Measurements from ENCODE around the gene TBCK.
"Not testable (repeated sequence)": the region's sequence is repeated elsewhere in the genome, so short reads cannot be mapped to it uniquely, and the experiment has no call there.

The TBCK gene

DNA sequence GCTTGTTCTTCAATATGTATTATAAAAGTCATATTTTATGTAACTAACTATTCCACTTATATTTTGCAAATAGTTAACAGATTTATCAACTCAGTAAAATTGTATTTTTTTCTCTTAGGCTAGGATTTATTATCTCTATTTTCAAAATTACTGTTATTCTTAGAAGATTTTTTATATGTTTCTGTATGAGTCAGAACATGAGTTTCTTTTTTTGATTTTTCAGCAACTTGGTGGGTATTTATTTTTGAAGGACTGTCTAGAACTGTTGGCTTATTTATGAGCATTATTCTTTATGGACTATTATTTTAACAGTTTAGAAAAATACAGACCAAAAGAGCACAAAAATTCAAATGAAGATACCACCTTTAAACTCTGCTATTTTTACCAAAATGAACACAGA is 7.1 kb upstream of the TBCK start:
- H3K27ac ChIP-seq, result no peak overlapping the region
- no peak for DNase-seq (ENCODE audit: low read depth, low spot score)

- not testable (repeated sequence) for H3K27ac ChIP-seq; DNase-seq (ENCODE audit: low read depth, low spot score)
Observed at GRCh38 chr4:106321814-106322213, 5.8 kb upstream of the TBCK start.

DNA sequence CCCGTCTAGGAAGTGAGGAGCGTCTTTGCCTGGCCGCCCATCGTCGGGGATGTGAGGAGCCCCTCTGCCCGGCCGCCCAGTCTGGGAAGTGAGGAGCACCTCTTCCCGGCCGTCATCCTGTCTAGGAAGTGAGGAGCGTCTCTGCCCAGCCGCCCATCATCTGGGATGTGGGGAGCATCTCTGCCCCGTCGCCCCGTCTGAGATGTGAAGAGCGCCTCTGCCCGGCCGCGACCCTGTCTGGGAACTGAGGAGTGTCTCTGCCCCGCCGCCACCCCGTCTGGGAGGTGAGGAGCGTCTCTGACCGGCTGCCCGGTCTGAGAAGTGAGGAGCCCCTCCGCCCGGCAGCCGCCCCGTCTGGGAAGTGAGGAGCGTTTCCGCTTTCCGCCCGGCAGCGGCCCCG is 5.2 kb upstream of the TBCK start:
- not testable (repeated sequence) for H3K27ac ChIP-seq; DNase-seq (ENCODE audit: low read depth, low spot score)

GRCh38 chr4:106320235-106320634 is 4.2 kb upstream of the TBCK start:
- no peak for DNase-seq (ENCODE audit: low read depth, low spot score)
- no peak overlapping the region for H3K27ac ChIP-seq

GRCh38 chr4:106318511-106318910 is 2.5 kb upstream of the TBCK start:
- no peak overlapping the region for H3K27ac ChIP-seq
- no peak for DNase-seq (ENCODE audit: low read depth, low spot score)

GRCh38 chr4:106317815-106318214 is 1.8 kb upstream of the TBCK start:
- no peak for DNase-seq (ENCODE audit: low read depth, low spot score)
- H3K27ac ChIP-seq, result no peak overlapping the region

DNA sequence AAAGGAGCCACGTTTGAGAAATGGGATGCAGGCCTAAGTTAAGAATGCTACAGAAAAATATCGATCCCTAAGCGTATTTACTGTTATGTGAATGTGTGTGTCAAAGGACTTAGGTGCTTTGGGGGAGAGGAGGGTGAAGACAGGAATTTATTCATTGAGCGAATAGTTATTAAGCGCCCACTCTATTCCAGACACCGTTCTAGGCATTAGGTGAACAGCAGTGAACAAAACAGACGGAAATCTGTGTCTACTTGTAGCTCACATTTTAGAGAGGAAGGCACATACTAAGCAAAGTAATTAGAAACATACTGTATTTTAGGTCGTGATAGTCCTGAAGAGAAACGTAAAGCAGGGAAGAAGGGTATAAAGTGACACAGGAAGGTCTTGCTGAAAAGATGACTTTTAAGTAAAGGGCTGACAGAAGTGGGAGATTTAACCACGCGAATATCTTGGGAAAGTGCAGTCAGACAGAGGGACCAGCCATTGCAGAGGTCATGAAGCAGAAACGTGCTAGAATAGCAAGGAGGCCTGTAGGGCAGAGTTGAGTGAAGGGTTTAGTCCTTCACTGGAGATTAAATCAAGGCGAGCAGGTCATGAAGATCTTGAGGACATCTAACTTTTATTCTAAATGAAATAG is 882 bp upstream of the TBCK start:
- no peak for DNase-seq (ENCODE audit: low read depth, low spot score)
- H3K27ac ChIP-seq, result peak overlapping the region; percentile 91

DNA sequence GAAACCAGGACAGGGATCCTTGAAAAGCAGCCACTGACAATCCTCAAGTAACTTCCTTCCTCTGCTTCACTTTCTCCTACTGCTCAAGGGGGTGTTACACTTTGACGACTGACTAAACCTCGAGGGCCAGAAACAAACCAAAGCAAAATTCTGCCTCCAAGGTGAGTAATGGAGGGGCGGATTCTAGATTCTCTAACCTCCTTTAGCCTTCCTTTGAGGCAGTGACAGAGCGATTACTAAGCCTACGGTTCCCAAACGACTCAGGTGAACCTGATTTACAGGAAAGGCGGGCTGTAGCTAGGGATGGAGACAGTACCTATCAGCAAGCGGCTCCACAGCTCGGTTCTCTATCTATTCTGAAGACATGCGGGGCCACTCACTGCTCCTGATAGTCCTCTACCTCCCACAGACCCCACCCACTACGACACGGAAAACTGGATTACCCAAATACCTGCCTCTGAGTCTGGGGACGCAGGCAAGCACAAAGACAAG is 487 bp downstream of the TBCK start:
- peak overlapping the region; percentile 91 for H3K27ac ChIP-seq
- DNase-seq (ENCODE audit: low read depth, low spot score), result peak; percentile 78

DNA sequence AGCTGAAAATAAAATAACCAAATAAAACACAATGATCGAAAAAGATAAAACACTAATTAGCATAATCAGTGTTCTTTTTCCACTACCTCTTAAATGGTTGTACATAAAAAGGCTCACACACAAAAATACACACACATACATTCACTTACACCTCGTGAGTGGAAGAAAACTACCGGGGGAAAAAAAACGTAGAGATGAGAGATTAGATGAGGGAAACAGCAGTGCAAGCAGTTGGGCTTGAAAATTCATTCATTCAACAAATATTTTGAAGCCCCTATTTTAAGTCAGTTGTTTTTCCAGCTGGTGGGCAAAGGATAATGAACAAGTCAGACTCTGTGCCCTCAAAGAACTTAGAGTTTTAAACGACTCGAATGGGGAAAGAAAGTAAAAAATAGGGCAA is 1.0 kb downstream of the TBCK start:
- H3K27ac ChIP-seq, result peak overlapping the region; percentile 91
- DNase-seq (ENCODE audit: low read depth, low spot score), result no peak

DNA sequence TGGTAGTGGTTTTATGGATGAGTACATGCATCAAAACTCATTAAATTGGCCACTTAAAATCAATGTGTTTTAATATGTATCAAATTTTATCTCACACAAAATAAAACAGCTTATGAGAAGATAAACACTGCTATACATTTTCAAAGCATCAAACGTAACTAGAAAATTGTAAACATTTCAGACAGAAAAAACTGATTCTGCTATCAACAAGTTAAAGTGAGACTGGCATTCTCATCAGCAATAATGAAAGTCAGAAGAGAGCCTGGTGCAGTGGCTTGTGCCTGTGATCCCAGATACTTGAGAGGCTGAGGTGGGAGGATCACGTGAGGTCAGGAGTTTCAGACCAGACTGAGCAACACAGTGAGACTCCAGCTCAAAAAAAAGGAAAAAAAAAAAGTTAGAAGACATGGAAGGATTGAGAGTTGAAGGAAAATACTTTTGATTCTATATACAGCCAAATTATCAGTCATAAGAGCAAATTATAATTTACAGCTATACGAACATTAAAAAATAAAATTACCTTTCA is 2.9 kb downstream of the TBCK start:
- no peak for DNase-seq (ENCODE audit: low read depth, low spot score)

DNA sequence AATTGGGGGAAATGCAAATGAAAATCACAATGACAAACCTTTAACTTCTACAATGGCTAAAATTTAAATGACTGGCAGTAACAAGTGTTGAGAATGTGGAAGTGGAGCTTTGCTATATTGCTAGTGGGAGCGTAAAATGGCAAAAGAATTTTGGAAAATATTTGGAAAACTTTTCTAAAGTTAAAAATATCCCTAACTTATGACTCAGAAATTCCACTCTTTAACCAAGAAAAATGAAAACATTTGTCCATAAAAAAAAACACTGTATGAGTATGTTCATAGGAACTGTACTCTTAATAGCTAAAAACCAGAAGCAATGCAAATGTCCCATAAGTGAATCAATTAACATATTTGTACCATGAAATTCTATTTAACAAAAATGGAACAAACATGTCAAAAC is 3.6 kb downstream of the TBCK start:
- no peak for DNase-seq (ENCODE audit: low read depth, low spot score)

More for the DNA sequence above, 2.9 kb downstream of the TBCK start:
- H3K27ac ChIP-seq, result no peak overlapping the region

DNA sequence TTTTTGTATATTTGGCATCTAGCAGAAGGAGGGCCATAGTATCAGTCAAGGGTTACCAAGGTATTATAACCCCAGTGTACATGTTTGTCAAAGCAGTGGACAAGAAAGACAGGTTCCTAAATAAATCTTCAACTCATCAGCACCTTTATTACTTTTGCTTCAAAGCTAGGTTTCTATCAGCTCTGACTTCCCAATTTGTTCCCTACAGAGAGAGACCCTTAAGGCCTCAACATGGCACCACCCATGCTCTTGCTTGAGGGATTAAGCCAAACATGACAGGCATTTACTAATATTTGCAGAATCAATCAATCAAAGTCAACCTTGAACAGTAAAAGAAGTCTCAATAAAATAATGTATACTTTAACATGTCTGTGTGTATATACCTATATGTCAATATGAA is 9.4 kb downstream of the TBCK start:
- DNase-seq (ENCODE audit: low read depth, low spot score), result no peak
- H3K27ac ChIP-seq, result no peak overlapping the region

More for the DNA sequence above, 3.6 kb downstream of the TBCK start:
- no peak overlapping the region for H3K27ac ChIP-seq

GRCh38 chr4:106305435-106306055 is 10.5 kb downstream of the TBCK start:
- no peak for DNase-seq (ENCODE audit: low read depth, low spot score)

DNA sequence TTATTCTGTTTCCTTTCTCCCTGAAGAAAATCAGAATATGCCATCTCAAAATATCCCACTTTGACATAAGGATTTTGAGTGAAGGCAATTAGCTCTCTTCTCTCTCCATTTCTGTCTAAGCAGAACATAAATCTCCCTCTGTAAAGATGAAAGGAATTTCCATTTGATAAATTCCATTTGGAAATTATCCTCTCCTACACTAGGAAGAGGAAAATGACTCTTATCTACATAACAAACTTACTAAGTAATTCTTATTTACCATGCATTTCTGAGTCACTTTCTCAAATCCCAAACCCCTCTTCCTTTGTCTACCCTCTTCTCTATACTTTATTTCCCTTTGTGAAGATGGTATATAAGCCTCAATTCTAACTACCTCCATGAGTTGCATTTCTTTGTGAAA is 11.4 kb downstream of the TBCK start:
- DNase-seq (ENCODE audit: low read depth, low spot score), result no peak
- no peak overlapping the region for H3K27ac ChIP-seq

More at GRCh38 chr4:106305435-106306055, 10.5 kb downstream of the TBCK start:
- no peak overlapping the region for H3K27ac ChIP-seq

GRCh38 chr4:106303548-106304281 is 12.3 kb downstream of the TBCK start:
- DNase-seq (ENCODE audit: low read depth, low spot score), result no peak
- no peak overlapping the region for H3K27ac ChIP-seq

DNA sequence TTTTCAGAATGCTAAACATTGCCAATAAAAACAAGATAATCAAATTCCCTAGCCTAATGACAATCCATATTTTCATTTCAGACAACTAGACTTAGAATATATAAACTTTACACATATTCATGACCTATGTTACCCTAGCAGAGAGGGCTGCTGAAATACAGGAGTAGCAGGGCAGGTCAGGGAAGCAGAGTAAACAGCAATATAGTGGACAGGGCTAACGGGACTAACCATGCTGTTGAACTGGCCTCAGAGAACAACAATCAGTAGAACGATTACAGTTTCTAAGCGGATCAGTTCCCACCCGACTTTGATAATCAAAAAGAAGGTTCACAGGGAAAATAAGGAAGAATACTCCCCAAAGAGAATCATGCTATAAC is 14.0 kb downstream of the TBCK start:
- no peak for DNase-seq (ENCODE audit: low read depth, low spot score)
- no peak overlapping the region for H3K27ac ChIP-seq

DNA sequence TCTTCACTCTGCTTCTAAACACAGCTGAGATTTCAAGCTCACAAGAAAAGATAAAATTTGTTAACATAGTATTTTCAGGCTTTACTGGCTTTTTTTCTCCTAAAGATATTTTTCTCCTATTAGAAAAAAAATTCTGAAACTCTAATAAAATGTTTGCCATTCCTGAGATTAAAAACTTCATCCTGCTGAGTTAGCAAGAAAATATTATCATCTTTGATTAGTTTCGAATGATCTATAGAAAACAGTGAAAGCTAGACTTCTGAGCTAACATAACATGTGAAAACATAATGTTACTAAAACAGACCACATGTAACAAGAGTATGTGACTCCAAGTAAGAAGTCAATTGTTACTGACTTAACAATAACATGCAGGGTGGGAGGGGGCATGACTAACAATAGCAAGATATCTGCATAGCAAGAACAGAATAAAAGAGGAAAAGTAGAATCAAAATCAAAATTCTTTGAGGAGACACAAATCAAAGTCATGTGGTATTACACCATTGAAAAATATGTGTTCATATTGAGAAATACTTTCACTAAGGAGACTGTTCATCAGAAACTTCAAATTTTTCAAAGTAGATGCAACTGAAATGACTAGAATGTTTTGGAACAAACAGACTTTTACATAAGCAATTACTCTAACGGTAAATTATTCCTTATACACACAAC is 14.5 kb downstream of the TBCK start:
- DNase-seq (ENCODE audit: low read depth, low spot score), result no peak
- no peak overlapping the region for H3K27ac ChIP-seq

GRCh38 chr4:106299977-106300376 is 16.0 kb downstream of the TBCK start:
- no peak for DNase-seq (ENCODE audit: low read depth, low spot score)
- no peak overlapping the region for H3K27ac ChIP-seq

DNA sequence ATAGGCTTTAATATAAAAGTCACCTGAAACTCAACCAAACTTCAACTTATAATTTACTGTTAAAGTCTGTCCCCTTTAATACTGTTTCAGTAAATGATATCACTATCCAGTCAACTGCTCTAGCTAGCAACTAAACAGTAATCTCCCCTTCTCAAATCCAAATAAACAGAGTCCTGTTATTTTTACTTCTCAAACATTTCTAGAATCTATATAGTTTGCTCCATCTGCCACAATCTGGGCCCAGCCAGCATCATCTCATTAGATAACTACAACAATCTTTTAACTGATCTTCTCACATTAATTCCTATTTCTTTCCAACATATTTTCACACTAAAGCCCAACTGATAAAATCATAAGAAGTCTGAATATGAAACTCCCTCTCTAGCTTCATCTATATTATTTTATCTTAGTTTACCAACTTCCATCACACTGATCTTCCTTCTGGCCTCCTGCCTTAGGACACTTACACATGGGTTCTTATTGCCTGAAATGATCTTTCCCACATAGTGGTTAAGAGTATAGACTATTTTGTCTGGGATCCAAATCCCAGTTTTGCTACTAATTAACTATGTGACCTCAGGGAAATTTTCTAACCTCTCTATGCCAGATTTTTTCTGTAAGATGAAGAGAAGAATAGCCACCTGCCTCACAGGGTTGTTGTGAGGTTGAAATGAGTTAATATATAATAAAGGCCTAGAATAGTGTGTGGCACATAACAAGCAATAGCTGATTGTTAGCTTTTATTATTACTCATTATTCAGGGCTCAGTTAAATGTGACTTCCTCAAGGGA is 18.6 kb downstream of the TBCK start:
- no peak for DNase-seq (ENCODE audit: low read depth, low spot score)

DNA sequence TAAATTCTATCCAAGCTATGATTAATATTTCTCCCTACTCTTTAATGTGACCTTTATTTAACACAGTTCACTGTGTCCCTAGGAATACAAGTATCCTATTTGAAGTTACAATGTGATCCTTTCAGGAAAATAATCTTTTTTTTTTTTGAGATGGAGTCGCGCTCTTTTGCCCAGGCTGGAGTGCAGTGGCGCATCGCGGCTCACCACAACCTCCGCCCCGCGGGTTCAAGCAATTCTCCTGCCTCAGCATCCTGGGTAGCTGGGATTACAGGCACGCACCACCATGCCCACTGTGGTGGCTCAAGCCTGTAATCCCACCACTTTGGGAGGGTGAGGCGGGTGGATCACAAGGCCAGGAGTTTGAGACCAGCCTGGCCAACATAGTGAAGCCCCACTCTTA is 21.9 kb downstream of the TBCK start:
- H3K27ac ChIP-seq, result no peak overlapping the region
- DNase-seq (ENCODE audit: low read depth, low spot score), result no peak

More for the DNA sequence above, 18.6 kb downstream of the TBCK start:
- no peak overlapping the region for H3K27ac ChIP-seq
